Stomach smooth muscle (tissue), 2 donors: ENCODE results near the gene ZNF423.

Source experiments
- H3K27ac ChIP-seq: one replicate; pipeline ENCODE4 v1.7.0; 2013; ENCODE audit warnings: mild to moderate bottlenecking, low read length, inconsistent platforms
- H3K27me3 ChIP-seq, 2 donors: one replicate each; pipeline ENCODE4 v1.7.0; 2013; ENCODE audit warnings: low read length in 2 of 2; ENCODE audit not compliant: insufficient read depth in 2 of 2, control insufficient read depth in 1 of 2
- H3K36me3 ChIP-seq, 2 donors: one replicate each; pipeline ENCODE4 v1.7.0; 2013; ENCODE audit warnings: low read length in 2 of 2; ENCODE audit not compliant: control insufficient read depth in 2 of 2, insufficient read depth in 2 of 2
- H3K4me1 ChIP-seq: one replicate; pipeline ENCODE4 v1.7.0; 2013; ENCODE audit warnings: low read length; ENCODE audit not compliant: control insufficient read depth, insufficient read depth
- H3K4me3 ChIP-seq, 2 donors: one replicate each; pipeline ENCODE4 v1.7.0; 2013; ENCODE audit warnings: low read length in 2 of 2
- H3K9ac ChIP-seq, 2 donors: one replicate each; pipeline ENCODE4 v1.7.0; 2013; ENCODE audit warnings: low read length in 2 of 2, mild to moderate bottlenecking in 1 of 2
- H3K9me3 ChIP-seq, 2 donors: one replicate each; pipeline ENCODE4 v1.7.0; 2013; ENCODE audit warnings: low read length in 2 of 2; ENCODE audit not compliant: control insufficient read depth in 2 of 2
- donor health status: healthy.
- donor health status: Pancreatic carcinoma.

The ZNF423 gene

DNA sequence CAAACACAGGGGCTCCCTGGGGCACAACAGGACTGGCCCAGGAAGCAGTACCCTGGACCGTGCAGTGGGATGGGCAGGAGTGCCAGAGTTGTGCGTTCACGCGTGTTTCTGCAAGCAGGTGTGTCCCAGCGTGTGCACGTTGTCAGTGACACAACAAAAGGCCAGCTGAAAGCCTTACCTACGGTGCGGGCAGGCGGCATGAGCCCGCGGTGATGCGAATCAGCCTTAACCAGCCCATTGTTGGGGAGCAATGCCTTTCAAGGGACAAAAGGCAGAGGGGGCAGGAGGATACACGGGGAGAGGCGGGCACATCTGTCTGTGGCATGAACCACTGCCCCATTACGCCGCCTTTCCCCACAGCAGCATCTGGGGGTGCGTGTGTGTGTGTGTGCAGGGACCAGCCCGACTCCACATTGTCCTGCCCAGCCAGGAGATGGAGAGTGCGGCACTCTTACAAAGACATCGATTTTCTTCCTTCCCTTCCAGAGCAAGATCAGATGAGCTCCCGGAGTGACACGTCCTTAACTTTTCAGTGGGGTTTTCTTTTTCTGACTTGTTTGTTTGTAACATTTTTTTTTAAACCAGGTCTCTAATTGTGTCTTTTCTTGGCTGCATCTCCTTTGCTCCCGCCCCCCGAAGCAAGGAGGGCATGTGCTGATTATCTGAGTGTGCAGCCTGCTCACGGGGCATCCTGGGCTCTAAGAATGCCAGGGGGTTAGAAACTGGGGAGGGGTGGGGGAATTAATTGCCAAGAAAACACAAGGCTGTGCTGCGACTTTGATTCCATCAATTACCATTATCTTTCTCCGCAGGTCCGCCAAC lies 158.1 kb downstream of the ZNF423 start:
- Histone ChIP-seq H3K36me3 (no peaks in the 10 kb centered on the region), H3K9ac (no peak overlapping the region), H3K4me3 (no peak overlapping the region), H3K9me3 (no peaks in the 10 kb centered on the region), H3K27ac (peak overlapping the region; percentile 24), H3K27me3 (no peaks in the 10 kb centered on the region), H3K4me1 (peaks cover 34% of the 10 kb centered on the region)

DNA sequence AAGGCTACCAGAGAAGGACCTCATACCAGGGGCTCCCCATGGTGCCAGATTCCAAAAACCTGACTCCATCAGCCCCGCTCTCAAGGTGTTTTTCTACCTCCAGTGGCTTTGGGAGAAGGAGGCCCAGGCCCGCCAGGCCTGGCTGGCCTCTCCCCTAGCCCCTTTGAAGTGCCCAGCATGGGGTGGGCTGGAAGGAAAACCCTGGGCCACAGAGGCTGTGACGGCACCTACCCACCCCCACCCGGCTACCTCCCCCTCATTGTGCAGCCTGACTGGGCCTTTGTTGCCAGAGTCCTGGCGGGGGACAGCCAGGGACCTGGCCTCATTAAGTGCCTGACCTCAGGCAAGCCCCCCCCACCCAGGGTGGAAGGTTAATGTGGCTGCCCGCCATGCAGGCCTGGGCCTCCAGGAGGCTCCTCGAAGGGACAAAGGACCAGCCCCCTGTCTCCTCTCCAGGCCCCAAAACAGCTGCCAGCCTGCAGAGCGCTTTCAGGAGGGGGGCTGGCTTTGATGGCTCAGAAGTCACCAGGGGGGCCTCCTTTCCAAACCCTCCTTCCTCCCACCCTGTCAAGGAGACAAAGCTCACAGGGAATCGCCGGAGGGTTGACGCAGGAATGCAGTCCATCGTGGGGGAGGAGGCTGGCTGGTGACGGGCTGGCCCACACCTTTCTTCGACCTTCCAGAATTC lies 159.4 kb downstream of the ZNF423 start:
- no peak overlapping the region for H3K4me3 ChIP-seq
- no peaks in the 10 kb centered on the region for H3K36me3 ChIP-seq
- H3K9ac ChIP-seq = no peak overlapping the region
- peaks cover 22% of the 10 kb centered on the region for H3K4me1 ChIP-seq
- no peaks in the 10 kb centered on the region for H3K9me3 ChIP-seq
- no peaks in the 10 kb centered on the region for H3K27me3 ChIP-seq
- no peak overlapping the region for H3K27ac ChIP-seq

DNA sequence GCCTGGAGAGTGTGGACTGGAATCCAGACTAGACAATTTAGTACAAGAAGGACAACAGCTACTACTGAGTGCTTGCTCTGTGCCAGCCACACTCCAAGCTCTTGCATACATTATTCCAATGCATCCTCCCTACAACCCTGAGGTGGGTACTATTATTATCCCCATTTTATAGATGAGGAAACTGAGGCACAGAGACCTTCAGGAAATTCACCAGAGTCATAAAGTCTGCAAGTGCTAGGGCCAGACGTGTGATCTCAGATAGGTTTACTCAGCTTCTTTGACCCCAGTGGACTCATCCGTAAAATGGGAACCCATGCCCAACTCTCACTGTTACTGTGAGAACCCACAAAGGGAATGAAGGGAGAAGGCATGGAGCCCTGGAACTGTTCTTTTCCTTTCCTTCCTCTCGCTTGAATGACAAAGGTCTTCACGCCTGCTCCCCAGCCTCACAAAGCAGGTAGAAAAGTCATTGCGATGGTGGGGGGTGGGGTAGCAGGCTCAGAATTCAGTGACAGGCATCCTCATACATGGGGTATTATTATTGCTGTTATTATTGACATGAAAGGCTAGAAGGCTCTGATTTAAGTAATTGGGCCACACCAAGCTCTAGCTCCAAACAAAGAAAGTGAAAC lies 160.0 kb downstream of the ZNF423 start:
- no peak overlapping the region for H3K9ac ChIP-seq
- H3K27me3 ChIP-seq = no peaks in the 10 kb centered on the region
- H3K36me3 ChIP-seq = no peaks in the 10 kb centered on the region
- H3K9me3 ChIP-seq = no peaks in the 10 kb centered on the region
- H3K4me3 ChIP-seq = no peak overlapping the region
- H3K27ac ChIP-seq = no peak overlapping the region
- peaks cover 17% of the 10 kb centered on the region for H3K4me1 ChIP-seq

DNA sequence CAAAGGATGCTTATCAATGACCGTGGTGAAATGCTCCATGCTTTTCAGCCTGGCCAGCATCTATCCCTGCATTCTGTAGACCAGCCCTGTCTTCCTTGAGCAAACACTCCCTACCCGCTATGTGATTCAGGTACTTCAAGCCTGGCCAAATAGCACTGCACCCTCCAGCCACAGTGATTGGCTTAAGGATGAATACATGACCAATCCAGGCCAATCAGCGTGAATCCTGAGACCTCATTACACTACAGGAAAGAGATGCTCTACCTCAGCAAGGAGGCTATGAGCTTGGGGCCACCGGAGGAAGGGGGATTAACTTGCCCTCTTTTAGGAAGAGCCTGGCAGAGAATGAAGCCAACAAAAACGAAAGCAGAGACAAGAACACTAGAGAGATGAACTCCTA lies 162.5 kb downstream of the ZNF423 start:
- Histone ChIP-seq H3K4me3 (no peak overlapping the region), H3K4me1 (peaks cover under 1% of the 10 kb centered on the region), H3K27me3 (no peaks in the 10 kb centered on the region), H3K36me3 (no peaks in the 10 kb centered on the region), H3K27ac (no peak overlapping the region), H3K9ac (no peak overlapping the region), H3K9me3 (no peaks in the 10 kb centered on the region)

DNA sequence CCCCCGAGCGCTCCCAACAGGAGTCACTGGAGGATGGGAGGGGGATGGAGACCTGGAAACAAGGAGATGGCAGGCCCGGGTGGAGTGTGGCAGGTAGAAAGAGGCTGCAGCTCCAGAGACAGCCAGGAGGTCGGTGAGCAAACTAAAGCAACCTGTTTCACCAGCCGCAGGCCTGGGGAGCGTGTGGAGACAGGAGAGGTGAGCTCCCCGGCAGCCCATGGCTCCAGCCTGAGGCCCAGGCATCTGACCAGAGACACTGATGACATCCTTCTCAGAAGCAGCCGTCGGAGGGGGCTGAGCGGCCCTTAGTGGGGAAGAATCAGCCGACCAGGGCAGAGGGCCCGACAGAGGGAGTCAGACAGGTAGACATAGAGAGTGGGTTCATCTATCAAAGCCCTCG lies 165.1 kb downstream of the ZNF423 start:
- no peaks in the 10 kb centered on the region for H3K27me3 ChIP-seq
- no peaks in the 10 kb centered on the region for H3K36me3 ChIP-seq
- no peaks in the 10 kb centered on the region for H3K9me3 ChIP-seq
- H3K4me1 ChIP-seq = no peaks in the 10 kb centered on the region
- no peak overlapping the region for H3K27ac ChIP-seq
- H3K9ac ChIP-seq = no peak overlapping the region
- H3K4me3 ChIP-seq = no peak overlapping the region

DNA sequence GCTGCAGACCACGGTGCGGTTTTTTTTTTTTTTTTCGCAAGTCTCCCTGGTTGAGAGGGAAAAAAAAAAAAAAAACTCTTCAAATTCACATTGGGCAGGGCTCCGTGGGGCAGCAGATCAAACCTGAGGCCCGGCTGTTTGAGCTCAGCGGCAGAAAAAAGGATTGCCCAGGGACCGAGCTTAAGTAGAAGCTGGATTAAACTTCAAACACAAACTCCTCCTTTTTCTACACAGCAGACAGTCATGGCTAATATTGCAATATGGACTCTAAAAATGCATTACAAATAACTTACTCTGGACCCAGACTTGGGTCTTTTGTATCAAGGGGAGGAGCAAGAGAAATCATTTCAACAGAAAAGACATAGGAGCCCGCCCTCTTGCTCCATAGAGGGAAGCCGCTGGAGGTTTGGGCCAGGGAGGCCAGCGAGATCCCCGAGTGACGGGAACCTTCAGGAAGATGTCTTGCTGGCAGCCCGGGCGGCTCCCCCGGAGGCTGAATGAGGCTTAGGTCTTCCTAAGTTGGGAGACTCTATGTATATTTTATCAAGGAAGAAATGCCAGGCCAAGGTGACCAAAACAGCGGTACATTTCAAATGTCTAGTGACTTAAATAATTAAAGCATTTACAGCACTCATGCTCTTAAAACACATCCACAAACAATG lies 167.7 kb downstream of the ZNF423 start:
- Histone ChIP-seq H3K36me3 (no peaks in the 10 kb centered on the region), H3K4me3 (no peak overlapping the region), H3K27ac (no peak overlapping the region), H3K9ac (no peak overlapping the region), H3K9me3 (no peaks in the 10 kb centered on the region), H3K4me1 (no peaks in the 10 kb centered on the region), H3K27me3 (no peaks in the 10 kb centered on the region)

DNA sequence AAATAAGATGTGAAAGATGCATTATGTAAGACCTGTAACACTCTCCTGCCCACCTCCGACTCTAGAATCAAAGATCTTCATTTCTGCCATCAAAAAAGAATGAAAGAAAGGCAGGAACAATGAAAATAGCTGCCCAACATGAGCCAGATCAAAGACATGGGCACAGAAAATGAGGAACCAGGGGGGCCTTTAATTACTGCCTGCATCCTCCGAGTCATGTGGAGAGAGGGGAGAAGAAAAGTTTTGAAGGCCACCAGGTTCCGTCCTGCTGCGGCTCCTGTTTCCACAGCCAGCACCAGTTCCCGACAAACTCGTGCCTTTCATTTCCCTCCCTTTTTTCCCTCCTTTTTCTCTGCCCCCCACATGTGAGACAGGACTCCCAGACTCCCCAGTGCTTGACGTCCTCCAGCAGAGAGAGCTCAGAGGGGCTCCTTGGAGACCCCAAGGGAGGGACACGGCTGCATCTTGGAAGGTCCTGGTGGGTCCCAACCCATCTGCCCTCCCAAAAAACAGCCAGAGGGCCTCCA lies 168.4 kb downstream of the ZNF423 start:
- no peak overlapping the region for H3K27ac ChIP-seq
- H3K27me3 ChIP-seq = no peaks in the 10 kb centered on the region
- no peaks in the 10 kb centered on the region for H3K9me3 ChIP-seq
- H3K36me3 ChIP-seq = no peaks in the 10 kb centered on the region
- H3K4me3 ChIP-seq = no peak overlapping the region
- H3K9ac ChIP-seq = no peak overlapping the region
- H3K4me1 ChIP-seq = no peaks in the 10 kb centered on the region

DNA sequence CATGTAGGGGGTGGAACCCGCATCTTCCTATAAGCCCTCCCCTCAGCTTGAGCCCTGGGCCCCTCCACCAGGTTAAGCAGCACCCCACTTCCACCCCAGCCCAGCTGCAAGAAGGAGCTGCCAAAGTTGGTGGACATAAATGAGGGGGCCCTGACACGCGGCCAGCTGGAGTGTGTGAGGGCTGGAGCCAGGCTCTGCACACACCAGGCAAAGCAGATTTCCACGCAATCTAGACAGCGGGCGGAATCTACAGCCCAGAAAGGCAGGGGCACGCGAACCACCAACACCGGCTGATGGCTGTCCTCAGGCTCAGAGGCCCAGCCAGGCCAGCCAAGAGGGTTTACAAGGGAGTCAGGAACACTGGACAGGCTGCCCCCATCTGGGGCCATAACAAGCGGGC lies 171.2 kb downstream of the ZNF423 start:
- H3K36me3 ChIP-seq = no peaks in the 10 kb centered on the region
- H3K9ac ChIP-seq = no peak overlapping the region
- H3K4me3 ChIP-seq = no peak overlapping the region
- no peak overlapping the region for H3K27ac ChIP-seq
- no peaks in the 10 kb centered on the region for H3K4me1 ChIP-seq
- H3K27me3 ChIP-seq = no peaks in the 10 kb centered on the region
- no peaks in the 10 kb centered on the region for H3K9me3 ChIP-seq

DNA sequence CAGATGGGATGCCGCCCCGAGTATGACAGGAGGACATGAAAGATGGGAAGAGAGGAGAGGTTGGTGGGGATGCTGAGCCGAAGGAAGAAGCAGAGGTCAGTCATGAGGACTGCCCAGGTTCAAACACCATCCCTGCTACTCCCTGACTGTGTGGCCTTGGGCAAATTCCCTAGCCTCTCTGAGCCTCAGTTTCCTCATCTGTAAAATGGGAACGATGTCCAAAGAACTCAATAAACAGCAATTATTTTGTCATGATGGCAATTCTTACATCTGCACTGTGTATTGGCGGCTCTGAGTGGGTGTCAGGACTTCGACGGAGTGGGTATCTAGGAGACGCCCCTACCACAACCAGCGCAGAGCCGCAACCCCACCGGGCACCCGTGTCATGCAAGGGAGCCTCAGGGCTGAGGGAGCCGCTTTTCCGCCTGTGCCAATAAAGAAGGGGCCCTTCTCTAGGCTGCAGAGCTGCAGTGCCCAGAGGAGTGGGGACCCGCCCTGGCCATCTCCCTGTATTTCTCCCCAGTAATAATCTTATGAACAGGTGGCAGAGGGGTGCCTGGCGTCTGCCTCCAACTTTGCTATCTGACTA lies 173.2 kb downstream of the ZNF423 start:
- no peak overlapping the region for H3K27ac ChIP-seq
- H3K9ac ChIP-seq = no peak overlapping the region
- no peaks in the 10 kb centered on the region for H3K27me3 ChIP-seq
- H3K4me1 ChIP-seq = no peaks in the 10 kb centered on the region
- H3K36me3 ChIP-seq = no peaks in the 10 kb centered on the region
- no peaks in the 10 kb centered on the region for H3K9me3 ChIP-seq
- no peak overlapping the region for H3K4me3 ChIP-seq

DNA sequence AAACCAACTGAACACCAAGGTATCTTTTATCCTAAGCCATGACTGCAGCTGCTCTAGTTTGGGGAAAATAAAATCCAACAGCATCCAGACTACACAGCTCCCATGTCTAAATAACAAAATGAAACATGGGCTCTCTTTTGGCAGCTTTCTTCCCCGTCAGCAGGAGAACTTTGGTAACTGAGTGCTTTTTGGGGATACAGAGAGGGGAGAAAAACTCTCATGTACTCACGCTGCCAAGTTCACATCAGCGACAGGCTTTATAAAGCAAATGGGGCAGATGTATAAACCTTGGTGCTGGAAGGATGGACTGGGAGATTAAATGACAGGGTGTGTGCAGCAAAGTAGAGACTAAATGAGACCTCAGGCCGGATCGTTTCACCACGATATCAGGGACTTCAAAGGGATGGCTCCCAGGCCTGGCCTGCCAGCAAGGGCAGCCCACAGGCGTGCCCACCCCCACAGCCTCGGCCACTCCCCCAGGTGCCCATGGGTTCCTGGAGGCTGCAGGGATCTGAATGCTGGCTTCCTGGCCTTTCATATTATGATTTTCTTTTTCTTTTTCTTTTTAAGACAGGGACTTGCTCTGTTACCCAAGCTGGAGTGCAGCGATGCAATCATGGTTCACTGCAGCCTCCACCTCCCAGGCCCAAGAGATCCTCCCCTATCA lies 174.6 kb downstream of the ZNF423 start:
- no peaks in the 10 kb centered on the region for H3K36me3 ChIP-seq
- H3K27me3 ChIP-seq = no peaks in the 10 kb centered on the region
- H3K4me3 ChIP-seq = no peak overlapping the region
- no peak overlapping the region for H3K27ac ChIP-seq
- H3K9me3 ChIP-seq = no peaks in the 10 kb centered on the region
- H3K4me1 ChIP-seq = no peaks in the 10 kb centered on the region
- H3K9ac ChIP-seq = no peak overlapping the region
